Trophoblast cell (in vitro differentiated cells and primary cell): ENCODE measurements around the gene MGP.

Experiments
- DNase-seq, 2 donors: peaks; one replicate each; pipeline ENCODE4 v3.0.0-alpha.2; 2016
- H2AFZ ChIP-seq: 2 replicates; pipeline ENCODE4 v1.6.1; 2013; ENCODE audit warnings: low read length, moderate library complexity, mild to moderate bottlenecking; ENCODE audit not compliant: insufficient read depth, poor library complexity
- H2AK5ac ChIP-seq: 2 replicates; pipeline ENCODE4 v1.6.1; 2013; ENCODE audit warnings: mild to moderate bottlenecking, low read length
- H2BK120ac ChIP-seq: 2 replicates; pipeline ENCODE4 v1.6.1; 2013; ENCODE audit warnings: low read length, mild to moderate bottlenecking, moderate library complexity; ENCODE audit not compliant: insufficient read depth, poor library complexity
- H2BK12ac ChIP-seq: 2 replicates; pipeline ENCODE4 v1.6.1; 2013; ENCODE audit warnings: mild to moderate bottlenecking, low read length, moderate library complexity
- H2BK5ac ChIP-seq: 2 replicates; pipeline ENCODE4 v1.6.1; 2013; ENCODE audit warnings: low read length, low read depth, moderate library complexity, mild to moderate bottlenecking; ENCODE audit not compliant: poor library complexity
- H3K14ac ChIP-seq: 2 replicates; pipeline ENCODE4 v1.6.1; 2013; ENCODE audit warnings: mild to moderate bottlenecking, low read length
- H3K18ac ChIP-seq: 2 replicates; pipeline ENCODE4 v1.6.1; 2013; ENCODE audit warnings: mild to moderate bottlenecking, low read length
- H3K23ac ChIP-seq: 2 replicates; pipeline ENCODE4 v1.6.1; 2013; ENCODE audit warnings: low read length
- H3K27ac ChIP-seq: 2 replicates; pipeline ENCODE4 v1.5.1; 2013; ENCODE audit warnings: low read depth, mild to moderate bottlenecking, inconsistent platforms, low read length, moderate library complexity
- H3K27me3 ChIP-seq: 2 replicates; pipeline ENCODE4 v1.6.1; 2013; ENCODE audit warnings: inconsistent platforms, mild to moderate bottlenecking, low read length, moderate library complexity; ENCODE audit not compliant: insufficient read depth
- H3K36me3 ChIP-seq, 2 experiments: 1 replicate in 1 of 2; 2 replicates in 1 of 2; pipeline ENCODE4 v1.6.1; 2013; ENCODE audit warnings: low read length in 2 of 2, mild to moderate bottlenecking in 2 of 2, moderate library complexity in 1 of 2; ENCODE audit not compliant: insufficient read depth in 2 of 2, control insufficient read depth in 1 of 2
- H3K4ac ChIP-seq: 2 replicates; pipeline ENCODE4 v1.6.1; 2013; ENCODE audit warnings: low read depth, mild to moderate bottlenecking, low read length, moderate library complexity
- H3K4me1 ChIP-seq, 2 experiments: 1 replicate in 1 of 2; 2 replicates in 1 of 2; pipeline ENCODE4 v1.6.1; 2013; ENCODE audit warnings: low read length in 2 of 2, mild to moderate bottlenecking in 2 of 2, moderate library complexity in 1 of 2; ENCODE audit not compliant: insufficient read depth in 2 of 2, control insufficient read depth in 1 of 2
- H3K4me2 ChIP-seq: 2 replicates; pipeline ENCODE4 v1.6.1; 2013; ENCODE audit warnings: inconsistent platforms, mild to moderate bottlenecking, low read length, moderate library complexity
- H3K4me3 ChIP-seq: 2 replicates; pipeline ENCODE4 v1.5.1; 2013; ENCODE audit warnings: mild to moderate bottlenecking, low read depth, low read length, inconsistent platforms
- H3K79me1 ChIP-seq: one replicate; pipeline ENCODE4 v1.6.1; 2013; ENCODE audit warnings: low read length
- H3K79me2 ChIP-seq: 2 replicates; pipeline ENCODE4 v1.6.1; 2013; ENCODE audit warnings: low read length, mild to moderate bottlenecking; ENCODE audit not compliant: control insufficient read depth, insufficient read depth, poor library complexity
- H3K9ac ChIP-seq: 2 replicates; pipeline ENCODE4 v1.6.1; 2013; ENCODE audit warnings: mild to moderate bottlenecking, low read length
- H3K9me3 ChIP-seq: 2 replicates; pipeline ENCODE4 v1.6.1; 2013; ENCODE audit warnings: low read depth, mild to moderate bottlenecking, control low read depth, inconsistent platforms, low read length; ENCODE audit not compliant: insufficient read depth
- H4K12ac ChIP-seq: 2 replicates; pipeline ENCODE4 v1.6.1; 2013; ENCODE audit warnings: low read depth, mild to moderate bottlenecking, low read length, moderate library complexity
- H4K8ac ChIP-seq: 2 replicates; pipeline ENCODE4 v1.6.1; 2013; ENCODE audit warnings: low read depth, mild to moderate bottlenecking, low read length, moderate library complexity
- H4K91ac ChIP-seq: one replicate; pipeline ENCODE4 v1.6.1; 2013; ENCODE audit warnings: low read depth, mild to moderate bottlenecking, low read length, moderate library complexity
- WGBS: extraction: QIAGEN DNeasy Blood & Tissue Kit; methylation state at CpG from one replicate; pipeline ENCODE4 v1.1.7; 2013; ENCODE audit warnings: missing lambda C conversion rate; ENCODE audit not compliant: insufficient read length, insufficient coverage; ENCODE audit errors: extremely low coverage; 5-methylcytosine and 5-hydroxymethylcytosine counted together

MGP gene

DNA sequence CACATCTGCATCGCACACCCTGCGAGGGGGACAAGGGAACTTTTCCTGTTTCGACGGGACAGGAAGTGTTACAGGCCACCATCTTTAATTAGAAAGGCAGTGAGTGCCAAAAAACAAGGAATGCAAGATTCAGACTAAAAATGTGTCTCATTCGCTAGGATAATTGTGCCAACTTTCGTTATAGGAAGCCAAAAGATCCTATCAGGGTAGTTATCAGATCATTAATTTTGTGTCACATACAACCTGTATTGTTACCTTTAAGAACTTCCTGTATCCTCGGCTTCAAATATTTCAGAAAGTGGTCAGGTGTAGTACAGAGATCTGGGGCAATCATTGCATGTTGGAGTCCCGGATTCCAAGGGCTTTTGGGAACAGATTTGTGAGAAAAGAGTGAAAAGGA lies 19.2 kb upstream of the MGP start:
- no peak for DNase-seq
- no peak overlapping the region for H3K18ac ChIP-seq
- H3K27me3 ChIP-seq, result no peaks in the 10 kb centered on the region
- H2BK12ac ChIP-seq, result no peak overlapping the region
- WGBS, result no CpG with 5 or more reads among the region's 8 CpGs
- no peak overlapping the region for H3K4me2 ChIP-seq
- no peak overlapping the region for H3K9ac ChIP-seq
- peaks cover 0 to 2% of the 10 kb centered on the region in 2 experiments for H3K4me1 ChIP-seq
- no peak overlapping the region for H3K23ac ChIP-seq
- H4K12ac ChIP-seq, result no peak overlapping the region
- no peak overlapping the region for H3K14ac ChIP-seq
- no peak overlapping the region for H2BK120ac ChIP-seq
- no peak overlapping the region for H4K8ac ChIP-seq
- H2AK5ac ChIP-seq, result no peak overlapping the region
- no peak overlapping the region for H2BK5ac ChIP-seq
- no peak overlapping the region for H2AFZ ChIP-seq
- no peak overlapping the region for H4K91ac ChIP-seq
- H3K79me1 ChIP-seq, result no peaks in the 10 kb centered on the region
- no peak overlapping the region for H3K27ac ChIP-seq
- no peaks in the 10 kb centered on the region for H3K79me2 ChIP-seq
- H3K4ac ChIP-seq, result no peak overlapping the region
- H3K4me3 ChIP-seq, result no peak overlapping the region
- no peaks in the 10 kb centered on the region for H3K36me3 ChIP-seq
- H3K9me3 ChIP-seq, result no peaks in the 10 kb centered on the region

DNA sequence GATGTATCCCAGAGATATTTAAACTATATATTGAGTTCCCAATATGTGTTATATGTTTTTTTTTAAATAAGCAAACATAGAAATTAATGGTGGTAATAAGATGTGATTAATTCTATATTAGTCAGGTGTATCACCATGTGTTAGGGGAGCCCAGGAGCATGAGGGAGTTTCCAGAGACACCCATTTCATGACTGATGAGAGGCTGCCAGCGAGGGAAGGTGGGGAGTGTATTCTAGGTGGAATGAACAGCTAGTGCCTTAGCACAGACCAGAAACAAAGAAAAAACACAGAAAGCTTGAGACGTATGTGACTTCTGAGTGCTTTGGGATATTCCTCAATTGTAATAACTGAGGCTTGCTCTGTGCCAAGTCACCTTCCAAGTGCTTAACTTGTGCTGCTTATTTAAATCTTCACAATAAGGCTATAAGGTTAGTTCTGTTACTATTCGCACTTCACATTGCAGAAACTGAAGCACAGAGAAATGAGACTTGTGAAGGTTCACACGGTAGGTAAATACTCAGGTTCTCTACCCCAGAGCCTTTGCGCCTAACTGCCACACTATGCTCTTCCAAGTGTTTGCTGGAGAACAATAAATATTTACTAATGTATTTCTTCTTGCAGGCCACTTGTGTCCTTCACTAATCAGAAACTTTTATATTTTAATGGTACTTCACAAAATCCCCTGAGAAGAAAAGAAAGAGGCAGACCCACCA lies 17.9 kb upstream of the MGP start:
- no peak overlapping the region for H3K4me2 ChIP-seq
- peaks cover 0 to 2% of the 10 kb centered on the region in 2 experiments for H3K4me1 ChIP-seq
- no peaks in the 10 kb centered on the region for H3K79me2 ChIP-seq
- H4K12ac ChIP-seq, result no peak overlapping the region
- H4K91ac ChIP-seq, result no peak overlapping the region
- H2BK5ac ChIP-seq, result no peak overlapping the region
- no peak overlapping the region for H3K14ac ChIP-seq
- H3K18ac ChIP-seq, result no peak overlapping the region
- no peak overlapping the region for H2BK12ac ChIP-seq
- no peak overlapping the region for H3K9ac ChIP-seq
- no peak for DNase-seq
- H4K8ac ChIP-seq, result no peak overlapping the region
- H3K27ac ChIP-seq, result no peak overlapping the region
- no peak overlapping the region for H2AK5ac ChIP-seq
- no peaks in the 10 kb centered on the region for H3K9me3 ChIP-seq
- no peaks in the 10 kb centered on the region for H3K27me3 ChIP-seq
- H2AFZ ChIP-seq, result no peak overlapping the region
- H3K79me1 ChIP-seq, result no peaks in the 10 kb centered on the region
- no peak overlapping the region for H3K4me3 ChIP-seq
- no peaks in the 10 kb centered on the region for H3K36me3 ChIP-seq
- no peak overlapping the region for H3K4ac ChIP-seq
- no peak overlapping the region for H2BK120ac ChIP-seq
- no CpG with 5 or more reads among the region's 5 CpGs for WGBS
- H3K23ac ChIP-seq, result no peak overlapping the region

DNA sequence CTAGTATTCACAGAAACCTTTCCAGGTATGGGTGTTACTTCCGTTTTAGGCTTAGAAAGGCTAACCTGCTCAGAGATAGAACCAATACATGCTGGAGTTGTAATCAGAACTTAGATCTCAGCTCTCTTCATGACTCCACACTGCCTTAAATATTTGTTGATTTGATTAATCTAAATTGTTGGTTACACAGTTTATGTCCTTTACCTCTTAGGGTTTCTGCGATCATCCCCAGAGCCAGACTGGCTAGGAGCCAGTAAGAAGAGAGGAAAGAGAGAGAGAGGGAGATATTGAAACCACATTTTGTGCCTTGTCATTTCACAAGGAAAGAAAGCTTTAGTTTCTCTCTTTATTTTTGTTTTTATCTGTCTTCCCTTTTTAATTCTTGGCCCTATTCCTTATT lies 16.8 kb upstream of the MGP start:
- Histone ChIP-seq H3K4me2 (no peak overlapping the region), H3K79me1 (no peaks in the 10 kb centered on the region), H2BK5ac (no peak overlapping the region), H3K4ac (no peak overlapping the region), H3K18ac (no peak overlapping the region), H3K23ac (no peak overlapping the region), H3K9me3 (no peaks in the 10 kb centered on the region), H3K27me3 (no peaks in the 10 kb centered on the region), H2BK12ac (no peak overlapping the region), H4K12ac (no peak overlapping the region), H2AFZ (no peak overlapping the region), H3K4me3 (no peak overlapping the region), H3K27ac (no peak overlapping the region), H4K8ac (no peak overlapping the region), H2AK5ac (no peak overlapping the region), H4K91ac (no peak overlapping the region), H2BK120ac (no peak overlapping the region), H3K79me2 (no peaks in the 10 kb centered on the region), H3K9ac (no peak overlapping the region), H3K4me1 (peaks cover 0 to 2% of the 10 kb centered on the region in 2 experiments), H3K14ac (no peak overlapping the region), H3K36me3 (no peaks in the 10 kb centered on the region)
- WGBS, result no CpG with 5 or more reads among the region's 2 CpGs
- no peak for DNase-seq

DNA sequence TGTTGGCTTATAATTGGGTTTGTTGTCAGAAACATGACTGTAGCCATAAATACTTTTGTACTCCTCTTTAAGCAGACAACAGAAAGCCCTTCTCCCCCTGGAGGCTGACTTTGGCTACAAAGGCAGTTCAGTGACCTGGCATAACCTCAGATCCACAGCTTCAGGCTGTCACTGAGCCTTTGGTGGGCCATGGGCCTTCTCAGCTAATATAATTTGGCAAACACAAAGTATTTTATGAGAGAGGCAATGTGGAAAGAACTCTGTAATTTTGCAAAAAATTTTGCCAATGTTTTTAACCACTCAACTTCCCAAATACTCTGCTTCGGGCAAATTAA lies 15.5 kb upstream of the MGP start:
- Histone ChIP-seq H3K9ac (no peak overlapping the region), H3K4ac (no peak overlapping the region), H3K18ac (no peak overlapping the region), H4K8ac (no peak overlapping the region), H3K27ac (no peak overlapping the region), H3K79me1 (no peaks in the 10 kb centered on the region), H3K27me3 (no peaks in the 10 kb centered on the region), H3K23ac (no peak overlapping the region), H3K4me1 (peaks cover 0 to 2% of the 10 kb centered on the region in 2 experiments), H4K91ac (no peak overlapping the region), H3K4me2 (no peak overlapping the region), H2BK12ac (no peak overlapping the region), H3K36me3 (no peaks in the 10 kb centered on the region), H3K9me3 (no peaks in the 10 kb centered on the region), H2BK5ac (no peak overlapping the region), H3K14ac (no peak overlapping the region), H2AFZ (no peak overlapping the region), H2BK120ac (no peak overlapping the region), H2AK5ac (no peak overlapping the region), H3K4me3 (no peak overlapping the region), H4K12ac (no peak overlapping the region), H3K79me2 (no peaks in the 10 kb centered on the region)
- no CpG with 5 or more reads among the region's 1 CpG for WGBS
- no peak for DNase-seq
